Lung (tissue), 12 donors: Measurements from ENCODE around the gene VPS13D. TPM values are rescaled to one million over a fixed set of nuclear protein-coding genes. Genes with fewer than 3 reads are reported as not detected.

Experiments used
- ATAC-seq: fragments of 200-7000 bp; cut with Tn5 transposase; one replicate; pipeline ENCODE4 v1.9.1; 2020; ENCODE audit warnings: moderate number of reproducible peaks; ENCODE audit not compliant: insufficient read depth, low FRiP score
- DNase-seq, 3 donors: peaks; one replicate each; pipeline ENCODE4 v3.0.0-alpha.2; 2013 to 2017
- H3K27ac ChIP-seq, 2 donors: one replicate each; pipeline ENCODE4 v1.5.1; 2013; ENCODE audit warnings: mild to moderate bottlenecking in 2 of 2, moderate library complexity in 2 of 2, control low read depth in 1 of 2, inconsistent platforms in 1 of 2, low read depth in 1 of 2, low read length in 1 of 2
- H3K27me3 ChIP-seq, 3 donors: one replicate each; pipeline ENCODE4 v1.5.1; 2013; ENCODE audit warnings: low read length in 2 of 3; ENCODE audit not compliant: control insufficient read depth in 3 of 3, insufficient read depth in 3 of 3
- H3K36me3 ChIP-seq, 4 donors: one replicate each; pipeline ENCODE4 v1.5.1; 2013; ENCODE audit warnings: low read length in 4 of 4, mild to moderate bottlenecking in 1 of 4, moderate library complexity in 1 of 4; ENCODE audit not compliant: control insufficient read depth in 4 of 4, insufficient read depth in 4 of 4
- H3K4me1 ChIP-seq, 5 donors: one replicate each; pipeline ENCODE4 v1.5.1; 2013; ENCODE audit warnings: low read length in 5 of 5, mild to moderate bottlenecking in 2 of 5, moderate library complexity in 1 of 5; ENCODE audit not compliant: control insufficient read depth in 5 of 5, insufficient read depth in 5 of 5
- H3K4me3 ChIP-seq: one replicate; pipeline ENCODE4 v1.5.1; 2013; ENCODE audit warnings: mild to moderate bottlenecking, control low read depth, moderate library complexity
- H3K9ac ChIP-seq, 2 donors: one replicate each; pipeline ENCODE4 v1.5.1; 2013; ENCODE audit warnings: low read length in 2 of 2, control low read depth in 1 of 2; ENCODE audit not compliant: insufficient read depth in 1 of 2
- H3K9me3 ChIP-seq, 4 donors: one replicate each; pipeline ENCODE4 v1.5.1; 2013; ENCODE audit warnings: low read length in 3 of 4, mild to moderate bottlenecking in 1 of 4, moderate library complexity in 1 of 4; ENCODE audit not compliant: control insufficient read depth in 4 of 4, insufficient read depth in 3 of 4
- CTCF ChIP-seq: IDR thresholded peaks from 2 replicates; pipeline ENCODE4 v1.5.1; 2012; ENCODE audit warnings: mild to moderate bottlenecking; ENCODE audit errors: control extremely low read depth, extremely low read depth
- WGBS, 2 donors: extraction: QIAGEN DNeasy Blood & Tissue Kit; methylation state at CpG; one replicate each; pipeline ENCODE4 v1.1.7; 2013; 5-methylcytosine and 5-hydroxymethylcytosine counted together
- polyA plus RNA-seq, 2 donors: library from polyadenylated mRNA; stranded (reverse); fragments of 200-250 nt; gene quantifications; one replicate each; pipeline ENCODE4 v1.2.1, GENCODE V29; 2013
- total RNA-seq, 2 donors: library from RNA; depleted of rRNA in 1 of 2; stranded (reverse); fragments of >200 nt in 1 of 2; gene quantifications; one replicate each; pipeline ENCODE4 v1.2.1, GENCODE V29; 2014 to 2021
- donor health status: control.
- donor health status: control.
- donor health status: Bipolar disorder and iron deficiency.
- donor health status: healthy.
- donor health status: DM: yes; HTN: yes; CAD: no.

Gene VPS13D
- total and polyA plus RNA-seq, 4 donors: 18.4 to 76.0 (median 37.5) TPM

GRCh38 chr1:12524266-12524665, 294.4 kb downstream of the VPS13D start:
- DNase-seq: no peak
- no peak for ATAC-seq
- Histone ChIP-seq H3K9me3 (no peaks in the 10 kb centered on the region), H3K36me3 (no peaks in the 10 kb centered on the region), H3K9ac (no peak overlapping the region), H3K27me3 (no peaks in the 10 kb centered on the region), H3K4me1 (peaks cover 0 to 25% (median 18%) of the 10 kb centered on the region in 5 donors), H3K27ac (no peak overlapping the region), H3K4me3 (no peak overlapping the region)
- TF ChIP-seq CTCF: no peak
- 98 to 99% methylated on average over 2 of the region's 2 CpGs for WGBS, 2 donors

GRCh38 chr1:12525311-12526181, 295.7 kb downstream of the VPS13D start:
- DNase-seq (peak in 1 of 3 donors; percentile 53), ATAC-seq (no peak)
- 81 to 83% methylated on average over 13 of the region's 13 CpGs for WGBS, 2 donors
- Histone ChIP-seq H3K36me3 (no peaks in the 10 kb centered on the region), H3K4me1 (peaks cover 0 to 19% (median 14%) of the 10 kb centered on the region in 5 donors), H3K4me3 (no peak overlapping the region), H3K27ac (peak overlapping the region in 1 of 2 donors; percentile 26), H3K27me3 (no peaks in the 10 kb centered on the region), H3K9me3 (no peaks in the 10 kb centered on the region), H3K9ac (no peak overlapping the region)
- no peak for TF ChIP-seq CTCF

GRCh38 chr1:12527564-12527963, 297.7 kb downstream of the VPS13D start:
- no peaks in the 10 kb centered on the region for H3K9me3 ChIP-seq
- peaks cover 0 to 18% (median 14%) of the 10 kb centered on the region in 5 donors for H3K4me1 ChIP-seq
- no peak overlapping the region for H3K4me3 ChIP-seq
- WGBS, 2 donors: 95 to 96% methylated on average over 16 of the region's 16 CpGs
- ATAC-seq: no peak
- no peak for DNase-seq
- peak overlapping the region in 1 of 2 donors; percentile 61 for H3K27ac ChIP-seq
- no peaks in the 10 kb centered on the region for H3K36me3 ChIP-seq
- no peak overlapping the region for H3K9ac ChIP-seq
- H3K27me3 ChIP-seq: no peaks in the 10 kb centered on the region
- TF ChIP-seq CTCF: no peak
